Prostate gland (tissue), 2 donors: Measurements from ENCODE around the gene OGN.

ENCODE experiments used
- POLR2A ChIP-seq: fragments of 450-650 bp; IDR thresholded peaks from one replicate; pipeline ENCODE4 v1.6.1; 2016; ENCODE audit warnings: antibody characterized with exemption, mild to moderate bottlenecking
- POLR2AphosphoS5 ChIP-seq: sonication (generic); formaldehyde crosslinking; IDR thresholded peaks from one replicate; pipeline ENCODE4 v1.6.1; 2017; ENCODE audit warnings: antibody characterized with exemption
- TF ChIP-seq, protein P1 (sequence below), 4 experiments: fragments of 200-600 bp in 2 of 4; fragments of 450-650 bp in 2 of 4; sonication (generic) in 2 of 4; IDR thresholded peaks; 1 replicate in 3 of 4; 2 replicates in 1 of 4; pipeline ENCODE4 v1.5.1; 2016 to 2019; ENCODE audit warnings: antibody characterized with exemption in 4 of 4, mild to moderate bottlenecking in 2 of 4, moderate library complexity in 2 of 4

DNA sequence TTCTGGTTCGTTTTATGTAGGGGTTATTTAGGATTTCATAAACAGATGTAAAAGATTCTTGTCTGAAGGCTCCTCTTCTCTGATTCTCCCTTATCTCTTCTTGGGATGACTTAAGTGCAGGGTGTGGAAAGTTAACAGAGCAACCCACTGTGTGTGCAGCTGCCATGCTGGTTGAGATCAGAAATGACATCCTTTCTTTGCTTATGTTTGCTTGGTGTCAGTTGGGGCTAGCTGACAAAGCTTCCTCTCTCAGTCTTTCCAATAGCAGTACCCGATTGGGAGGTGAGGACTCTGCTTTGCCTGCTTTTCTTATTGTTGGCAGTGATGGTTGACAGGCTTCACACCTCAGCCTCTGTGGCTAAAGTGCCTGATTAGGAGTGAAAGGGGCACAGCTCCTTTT lies 26.5 kb downstream of the OGN start:
- TF ChIP-seq POLR2AphosphoS5 (no peak), POLR2A (no peak)
- TF ChIP-seq, protein P1, sequence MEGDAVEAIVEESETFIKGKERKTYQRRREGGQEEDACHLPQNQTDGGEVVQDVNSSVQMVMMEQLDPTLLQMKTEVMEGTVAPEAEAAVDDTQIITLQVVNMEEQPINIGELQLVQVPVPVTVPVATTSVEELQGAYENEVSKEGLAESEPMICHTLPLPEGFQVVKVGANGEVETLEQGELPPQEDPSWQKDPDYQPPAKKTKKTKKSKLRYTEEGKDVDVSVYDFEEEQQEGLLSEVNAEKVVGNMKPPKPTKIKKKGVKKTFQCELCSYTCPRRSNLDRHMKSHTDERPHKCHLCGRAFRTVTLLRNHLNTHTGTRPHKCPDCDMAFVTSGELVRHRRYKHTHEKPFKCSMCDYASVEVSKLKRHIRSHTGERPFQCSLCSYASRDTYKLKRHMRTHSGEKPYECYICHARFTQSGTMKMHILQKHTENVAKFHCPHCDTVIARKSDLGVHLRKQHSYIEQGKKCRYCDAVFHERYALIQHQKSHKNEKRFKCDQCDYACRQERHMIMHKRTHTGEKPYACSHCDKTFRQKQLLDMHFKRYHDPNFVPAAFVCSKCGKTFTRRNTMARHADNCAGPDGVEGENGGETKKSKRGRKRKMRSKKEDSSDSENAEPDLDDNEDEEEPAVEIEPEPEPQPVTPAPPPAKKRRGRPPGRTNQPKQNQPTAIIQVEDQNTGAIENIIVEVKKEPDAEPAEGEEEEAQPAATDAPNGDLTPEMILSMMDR (IDR thresholded peaks at IDR 0.05) = no peak
